ENCODE data around the gene KLHL29.

The KLHL29 gene

DNA sequence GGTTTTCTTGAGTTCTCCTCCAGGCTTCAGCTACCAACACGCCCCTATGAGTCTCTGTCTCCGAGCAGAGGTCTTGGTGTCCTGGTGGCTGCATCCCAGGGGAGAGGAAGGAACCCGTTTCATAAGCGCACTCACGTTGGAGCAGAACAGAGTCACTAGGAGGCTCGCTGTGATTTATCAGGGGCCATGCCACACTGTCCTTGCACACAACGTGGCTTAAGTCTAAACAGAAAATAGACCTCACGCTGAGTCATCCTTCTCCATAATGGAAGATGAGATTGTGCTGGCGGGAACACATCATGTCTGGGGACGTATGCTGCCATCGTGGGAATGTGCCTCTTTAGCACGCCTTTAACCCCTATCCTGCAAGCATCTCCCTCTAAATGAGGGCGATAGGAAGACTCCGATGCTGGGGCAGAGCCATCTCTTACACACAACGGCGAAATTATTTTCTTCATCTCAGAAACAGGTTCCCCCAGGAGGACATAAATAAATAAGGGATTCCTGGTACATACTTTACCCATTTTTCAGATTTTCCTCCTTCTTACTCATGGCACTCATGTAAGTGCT is 211.4 kb downstream of the KLHL29 start:
- TF ChIP-seq, protein P1, sequence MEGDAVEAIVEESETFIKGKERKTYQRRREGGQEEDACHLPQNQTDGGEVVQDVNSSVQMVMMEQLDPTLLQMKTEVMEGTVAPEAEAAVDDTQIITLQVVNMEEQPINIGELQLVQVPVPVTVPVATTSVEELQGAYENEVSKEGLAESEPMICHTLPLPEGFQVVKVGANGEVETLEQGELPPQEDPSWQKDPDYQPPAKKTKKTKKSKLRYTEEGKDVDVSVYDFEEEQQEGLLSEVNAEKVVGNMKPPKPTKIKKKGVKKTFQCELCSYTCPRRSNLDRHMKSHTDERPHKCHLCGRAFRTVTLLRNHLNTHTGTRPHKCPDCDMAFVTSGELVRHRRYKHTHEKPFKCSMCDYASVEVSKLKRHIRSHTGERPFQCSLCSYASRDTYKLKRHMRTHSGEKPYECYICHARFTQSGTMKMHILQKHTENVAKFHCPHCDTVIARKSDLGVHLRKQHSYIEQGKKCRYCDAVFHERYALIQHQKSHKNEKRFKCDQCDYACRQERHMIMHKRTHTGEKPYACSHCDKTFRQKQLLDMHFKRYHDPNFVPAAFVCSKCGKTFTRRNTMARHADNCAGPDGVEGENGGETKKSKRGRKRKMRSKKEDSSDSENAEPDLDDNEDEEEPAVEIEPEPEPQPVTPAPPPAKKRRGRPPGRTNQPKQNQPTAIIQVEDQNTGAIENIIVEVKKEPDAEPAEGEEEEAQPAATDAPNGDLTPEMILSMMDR (IDR thresholded peaks at IDR 0.05; ENCODE audit: low read depth, low read length) = no peak; the same call in 1 of the 2 replicates
- peak overlapping the region; percentile 34 for H3K4me3 ChIP-seq (ENCODE audit: low read depth, low read length)
- H3K36me3 ChIP-seq = no peaks in the 10 kb centered on the region
- H3K27me3 ChIP-seq = no peaks in the 10 kb centered on the region
- H3K4me1 ChIP-seq = peaks cover 25% of the 10 kb centered on the region
- DNase-seq = peak; percentile 76
- no peaks in the 10 kb centered on the region for H3K9me3 ChIP-seq

DNA sequence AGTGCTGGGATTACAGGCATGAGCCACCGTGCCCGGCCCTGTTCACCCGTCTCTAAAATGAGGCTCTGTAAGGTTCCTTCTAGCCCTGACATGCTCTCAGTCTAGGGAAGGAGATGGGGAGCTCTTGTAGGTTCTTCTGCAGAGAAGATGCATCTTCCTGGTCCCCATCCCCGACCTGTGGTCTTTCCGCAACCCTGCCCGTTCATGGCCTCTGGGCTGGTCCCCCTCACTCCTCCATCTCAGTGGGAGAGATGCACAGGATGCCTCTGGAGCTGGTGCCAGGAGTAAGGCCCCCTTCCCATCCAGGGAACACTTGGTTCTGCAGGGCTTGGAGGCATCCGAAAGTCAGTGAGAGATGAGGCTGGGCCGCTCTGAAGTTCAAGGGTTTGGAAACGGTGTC is 212.7 kb downstream of the KLHL29 start:
- no peaks in the 10 kb centered on the region for H3K9me3 ChIP-seq
- no peak for DNase-seq
- no peaks in the 10 kb centered on the region for H3K27me3 ChIP-seq
- TF ChIP-seq, protein P1 (IDR thresholded peaks at IDR 0.05; ENCODE audit: low read depth, low read length) = no peak
- no peak overlapping the region for H3K4me3 ChIP-seq (ENCODE audit: low read depth, low read length)
- no peaks in the 10 kb centered on the region for H3K36me3 ChIP-seq
- H3K4me1 ChIP-seq = peaks cover 25% of the 10 kb centered on the region

DNA sequence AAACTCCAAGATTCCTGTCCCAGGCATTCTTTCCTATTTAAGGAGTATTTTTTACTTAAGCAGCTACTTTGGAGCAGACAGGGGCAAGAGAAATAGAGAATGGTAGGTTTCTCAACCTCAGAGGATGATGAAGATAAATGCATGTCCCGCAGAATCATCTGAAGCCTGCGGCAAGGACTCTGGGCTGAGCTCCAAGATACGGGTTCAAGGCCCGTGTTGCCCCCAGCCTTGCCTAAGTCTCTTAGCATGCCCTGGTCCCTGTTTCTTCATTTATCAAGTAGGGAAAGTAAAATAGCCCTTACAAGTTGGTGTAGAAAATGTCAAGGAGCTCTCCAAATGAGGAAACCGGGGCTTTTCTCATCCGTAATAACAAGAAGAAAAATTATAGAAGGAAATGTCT is 214.0 kb downstream of the KLHL29 start:
- TF ChIP-seq, protein P1 (IDR thresholded peaks at IDR 0.05; ENCODE audit: low read depth, low read length) = no peak
- H3K4me3 ChIP-seq (ENCODE audit: low read depth, low read length) = no peak overlapping the region
- no peak for DNase-seq

DNA sequence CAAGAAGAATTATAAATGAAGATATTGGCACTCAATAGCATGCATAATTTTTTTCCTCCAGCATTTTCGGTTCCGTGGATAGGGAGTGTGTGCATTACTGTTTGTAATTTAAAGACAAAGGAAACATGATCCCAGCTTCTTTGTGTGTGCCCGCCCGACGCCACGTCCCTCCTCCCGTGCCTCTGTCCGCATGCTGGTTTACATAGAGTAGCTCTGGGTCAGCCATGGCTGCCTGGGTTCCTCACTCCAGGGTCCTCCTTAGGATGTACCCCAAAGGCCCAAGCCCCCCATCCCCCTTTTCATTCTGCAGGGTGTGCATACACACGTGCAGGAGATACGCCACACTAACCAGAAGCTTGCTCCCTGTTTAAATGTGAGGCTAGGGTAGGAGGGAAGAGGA is 214.7 kb downstream of the KLHL29 start:
- TF ChIP-seq, protein P1 (IDR thresholded peaks at IDR 0.05; ENCODE audit: low read depth, low read length) = no peak
- no peaks in the 10 kb centered on the region for H3K9me3 ChIP-seq
- peaks cover 22% of the 10 kb centered on the region for H3K4me1 ChIP-seq
- no peaks in the 10 kb centered on the region for H3K27me3 ChIP-seq
- DNase-seq = no peak
- H3K4me3 ChIP-seq (ENCODE audit: low read depth, low read length) = no peak overlapping the region
- H3K36me3 ChIP-seq = no peaks in the 10 kb centered on the region

More for the DNA sequence above, 214.0 kb downstream of the KLHL29 start:
- no peaks in the 10 kb centered on the region for H3K36me3 ChIP-seq
- H3K4me1 ChIP-seq = peaks cover 25% of the 10 kb centered on the region
- H3K9me3 ChIP-seq = no peaks in the 10 kb centered on the region
- H3K27me3 ChIP-seq = no peaks in the 10 kb centered on the region

DNA sequence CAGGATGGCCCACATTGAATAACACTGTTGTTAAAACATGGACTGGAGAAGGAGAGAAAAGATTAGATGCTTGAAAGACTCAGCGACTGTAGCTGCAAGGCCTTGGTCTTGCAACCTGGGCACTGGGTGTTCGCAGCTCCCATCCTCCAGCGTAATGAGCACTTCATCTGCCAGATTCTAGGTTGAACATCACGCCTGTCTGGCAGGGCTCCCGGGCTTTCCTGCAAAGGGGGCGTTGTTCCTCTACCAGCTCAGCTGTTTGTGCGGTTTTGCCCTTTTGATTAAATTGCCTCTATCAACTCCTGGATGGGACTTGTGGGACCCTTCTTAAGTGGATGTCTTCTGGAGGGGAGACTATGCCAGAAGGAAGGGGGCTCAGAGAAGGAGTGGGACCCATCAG is 215.4 kb downstream of the KLHL29 start:
- TF ChIP-seq, protein P1 (IDR thresholded peaks at IDR 0.05; ENCODE audit: low read depth, low read length) = no peak
- Histone ChIP-seq H3K27me3 (no peaks in the 10 kb centered on the region), H3K9me3 (no peaks in the 10 kb centered on the region)

DNA sequence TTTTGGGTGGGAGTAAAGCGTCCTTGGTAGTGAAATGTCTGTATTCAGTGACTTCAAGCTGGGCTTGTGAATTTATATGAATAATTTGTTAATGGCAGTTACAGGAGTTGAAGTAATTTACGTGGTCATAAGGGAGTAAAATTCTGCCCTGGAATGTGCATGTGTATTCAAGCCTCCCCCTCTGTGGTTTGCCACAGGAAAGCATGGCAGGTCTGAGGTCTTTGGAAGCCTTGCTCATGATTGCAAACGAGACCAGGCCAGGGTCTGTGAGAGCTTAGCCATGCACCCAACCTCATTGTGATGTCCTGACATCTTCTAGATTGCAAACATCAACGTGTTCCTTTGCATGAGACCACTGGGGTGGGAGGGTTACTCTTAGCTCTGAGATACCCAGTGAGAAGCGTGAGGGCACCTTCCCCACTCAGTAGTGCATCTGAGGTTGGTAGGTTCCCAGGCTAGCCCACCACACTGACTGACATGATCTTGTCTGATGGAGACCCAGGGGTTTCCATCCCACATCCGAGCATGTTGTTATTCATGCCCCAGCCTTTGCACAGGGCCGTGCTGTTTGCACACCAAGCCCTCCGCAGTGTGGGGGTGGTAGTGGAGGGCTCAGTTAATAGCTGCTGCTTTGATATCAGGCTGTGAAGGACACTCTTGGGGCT is 216.5 kb downstream of the KLHL29 start:
- Histone ChIP-seq H3K9me3 (no peaks in the 10 kb centered on the region), H3K4me1 (peaks cover 6% of the 10 kb centered on the region), H3K4me3 (ENCODE audit: low read depth, low read length) (no peak overlapping the region), H3K27me3 (no peaks in the 10 kb centered on the region), H3K36me3 (no peaks in the 10 kb centered on the region)
- DNase-seq = no peak
- TF ChIP-seq, protein P1 (IDR thresholded peaks at IDR 0.05; ENCODE audit: low read depth, low read length) = no peak

More for the DNA sequence above, 215.4 kb downstream of the KLHL29 start:
- Histone ChIP-seq H3K4me3 (ENCODE audit: low read depth, low read length) (no peak overlapping the region), H3K4me1 (peaks cover 16% of the 10 kb centered on the region), H3K36me3 (no peaks in the 10 kb centered on the region)
- DNase-seq = no peak
